H9 (cell line): Measurements from ENCODE around the gene AP4E1. TPM values are rescaled to one million over a fixed set of nuclear protein-coding genes. Genes with fewer than 3 reads are reported as not detected.

Source experiments
- DNase-seq: peaks from one replicate; pipeline ENCODE4 v3.0.0-alpha.2; 2017
- H2AFZ ChIP-seq: one replicate; pipeline ENCODE4 v1.6.1; 2013; ENCODE audit warnings: mild to moderate bottlenecking, low read length, control low read depth, moderate library complexity
- H2AK5ac ChIP-seq: 2 replicates; pipeline ENCODE4 v1.6.1; 2013; ENCODE audit warnings: low read length, control low read depth, mixed read lengths; ENCODE audit not compliant: insufficient read length
- H2BK120ac ChIP-seq: one replicate; pipeline ENCODE4 v1.6.1; 2013; ENCODE audit warnings: low read depth, mild to moderate bottlenecking, low read length, control low read depth, inconsistent platforms; ENCODE audit not compliant: poor library complexity, severe bottlenecking
- H2BK12ac ChIP-seq: 2 replicates; pipeline ENCODE4 v1.6.1; 2013; ENCODE audit warnings: low read length, control low read depth, mixed read lengths, low read depth; ENCODE audit not compliant: insufficient read length
- H2BK15ac ChIP-seq: 2 replicates; pipeline ENCODE4 v1.6.1; 2013; ENCODE audit warnings: low read depth, low read length, control low read depth
- H2BK20ac ChIP-seq: one replicate; pipeline ENCODE4 v1.6.1; 2013; ENCODE audit warnings: low read depth, mild to moderate bottlenecking, low read length, control low read depth, inconsistent platforms; ENCODE audit not compliant: poor library complexity, severe bottlenecking
- H2BK5ac ChIP-seq: 2 replicates; pipeline ENCODE4 v1.6.1; 2013; ENCODE audit warnings: low read length, control low read depth, mixed read lengths; ENCODE audit not compliant: insufficient read length
- H3K14ac ChIP-seq: 2 replicates; pipeline ENCODE4 v1.6.1; 2013; ENCODE audit warnings: low read length, control low read depth; ENCODE audit not compliant: insufficient read depth
- H3K18ac ChIP-seq: 2 replicates; pipeline ENCODE4 v1.6.1; 2013; ENCODE audit warnings: low read depth, mild to moderate bottlenecking, mixed read lengths, low read length, control low read depth; ENCODE audit not compliant: insufficient read length
- H3K23ac ChIP-seq: 2 replicates; pipeline ENCODE4 v1.6.1; 2013; ENCODE audit warnings: low read length, control low read depth, mixed read lengths, low read depth; ENCODE audit not compliant: insufficient read length
- H3K23me2 ChIP-seq: 2 replicates; pipeline ENCODE4 v1.6.1; 2013; ENCODE audit warnings: low read depth, mild to moderate bottlenecking, mixed read lengths, low read length, control low read depth; ENCODE audit not compliant: insufficient read length, poor library complexity, severe bottlenecking
- H3K27ac ChIP-seq: 2 replicates; pipeline ENCODE4 v1.5.1; 2013; ENCODE audit warnings: low read length, control low read depth, mixed read lengths, low read depth; ENCODE audit not compliant: insufficient read length
- H3K27me3 ChIP-seq: 2 replicates; pipeline ENCODE4 v1.6.1; 2013; ENCODE audit warnings: low read length, control low read depth, inconsistent platforms; ENCODE audit not compliant: insufficient read depth
- H3K4ac ChIP-seq: 2 replicates; pipeline ENCODE4 v1.6.1; 2013; ENCODE audit warnings: low read depth, mild to moderate bottlenecking, control low read depth, inconsistent platforms, low read length, moderate library complexity
- H3K4me1 ChIP-seq: 2 replicates; pipeline ENCODE4 v1.6.1; 2013; ENCODE audit warnings: low read length, control low read depth, inconsistent platforms; ENCODE audit not compliant: insufficient read depth
- H3K4me2 ChIP-seq: 2 replicates; pipeline ENCODE4 v1.6.1; 2013; ENCODE audit warnings: low read length, control low read depth, mixed read lengths; ENCODE audit not compliant: insufficient read length, insufficient read depth
- H3K56ac ChIP-seq: 2 replicates; pipeline ENCODE4 v1.6.1; 2013; ENCODE audit warnings: low read depth, mild to moderate bottlenecking, mixed read lengths, low read length, control low read depth; ENCODE audit not compliant: insufficient read length
- H3K79me1 ChIP-seq: 2 replicates; pipeline ENCODE4 v1.6.1; 2013; ENCODE audit warnings: low read depth, mild to moderate bottlenecking, moderate library complexity, low read length, control low read depth, inconsistent platforms; ENCODE audit not compliant: insufficient read depth, poor library complexity, severe bottlenecking
- H3K79me2 ChIP-seq: 2 replicates; pipeline ENCODE4 v1.6.1; 2013; ENCODE audit warnings: low read length, control low read depth, inconsistent platforms; ENCODE audit not compliant: insufficient read depth
- H3K9ac ChIP-seq: 2 replicates; pipeline ENCODE4 v1.6.1; 2013; ENCODE audit warnings: low read length, control low read depth, mixed read lengths; ENCODE audit not compliant: insufficient read length; ENCODE audit errors: extremely low read depth
- H3K9me3 ChIP-seq: one replicate; pipeline ENCODE4 v1.6.1; 2013; ENCODE audit warnings: low read depth, low read length, inconsistent platforms; ENCODE audit not compliant: control insufficient read depth
- H3T11ph ChIP-seq: one replicate; pipeline ENCODE4 v1.6.1; 2013; ENCODE audit warnings: mild to moderate bottlenecking, low read length, control low read depth, inconsistent platforms
- H4K20me1 ChIP-seq: one replicate; pipeline ENCODE4 v1.6.1; 2013; ENCODE audit not compliant: control insufficient read depth, insufficient read length, insufficient read depth
- H4K5ac ChIP-seq: 2 replicates; pipeline ENCODE4 v1.6.1; 2013; ENCODE audit warnings: low read depth, mild to moderate bottlenecking, mixed read lengths, low read length, control low read depth; ENCODE audit not compliant: insufficient read length
- H4K8ac ChIP-seq: replicated peaks from 2 replicates; pipeline ENCODE4 v1.6.1; 2013; ENCODE audit warnings: low read length, control low read depth, mixed read lengths, low read depth; ENCODE audit not compliant: insufficient read length
- H4K91ac ChIP-seq: 2 replicates; pipeline ENCODE4 v1.6.1; 2013; ENCODE audit warnings: low read depth, mild to moderate bottlenecking, moderate library complexity, mixed read lengths, low read length, control low read depth; ENCODE audit not compliant: insufficient read length
- H3K27ac Mint-ChIP-seq, 3 experiments: 2 replicates in 2 of 3; 3 replicates in 1 of 3; pipeline ENCODE4 v1.8.0; 2020 to 2021; ENCODE audit warnings: mixed read lengths in 3 of 3, mild to moderate bottlenecking in 1 of 3, moderate library complexity in 1 of 3
- H3K27me3 Mint-ChIP-seq: 2 replicates; pipeline ENCODE4 v1.8.0; 2021; ENCODE audit warnings: low read depth, mild to moderate bottlenecking, moderate library complexity, mixed read lengths
- H3K36me3 Mint-ChIP-seq, 3 experiments: 2 replicates in 2 of 3; 3 replicates in 1 of 3; pipeline ENCODE4 v1.8.0; 2020 to 2021; ENCODE audit warnings: low read depth in 3 of 3, mixed read lengths in 3 of 3; ENCODE audit not compliant: insufficient read depth in 1 of 3
- H3K4me1 Mint-ChIP-seq, 2 experiments: 2 replicates each; pipeline ENCODE4 v1.8.0; 2020; ENCODE audit warnings: mixed read lengths in 2 of 2
- H3K4me3 Mint-ChIP-seq, 2 experiments: 2 replicates in 1 of 2; 3 replicates in 1 of 2; pipeline ENCODE4 v1.8.0; 2020 to 2021; ENCODE audit warnings: mild to moderate bottlenecking in 2 of 2, mixed read lengths in 2 of 2, moderate library complexity in 1 of 2
- H3K9me3 Mint-ChIP-seq, 2 experiments: 2 replicates in 1 of 2; 3 replicates in 1 of 2; pipeline ENCODE4 v1.8.0; 2020; ENCODE audit warnings: mild to moderate bottlenecking in 2 of 2, mixed read lengths in 2 of 2, moderate library complexity in 1 of 2
- CTCF ChIP-seq: fragments of 200-600 bp; sonication (generic); conservative IDR thresholded peaks from 3 replicates; pipeline ENCODE4 v1.8.0; 2021; ENCODE audit warnings: antibody characterized with exemption, mild to moderate bottlenecking
- WGBS: extraction: QIAGEN DNeasy Blood & Tissue Kit; methylation state at CpG from one replicate; pipeline ENCODE4 v1.1.7; 2013; ENCODE audit warnings: missing lambda C conversion rate, low lambda C conversion rate, mixed read lengths; ENCODE audit not compliant: insufficient read length; ENCODE audit errors: extremely low coverage; 5-methylcytosine and 5-hydroxymethylcytosine counted together
- total RNA-seq: library from RNA; stranded (reverse); gene quantifications from 2 replicates; pipeline ENCODE4 v1.2.1, GENCODE V29; 2021

The AP4E1 gene
- total RNA-seq, 1 experiment from 2014 or later = 13.8 TPM

- no peak overlapping the region for H2AFZ ChIP-seq
- no peaks in the 10 kb centered on the region for H3K36me3 Mint-ChIP-seq
- H3K27me3 Mint-ChIP-seq = 0 out of 2 replicates have a peak, but pooled peaks cover 2% of the 10 kb centered on the region
- no peak overlapping the region for H3K23ac ChIP-seq
- H3K23me2 ChIP-seq = no peaks in the 10 kb centered on the region
- H3K14ac ChIP-seq = no peak overlapping the region
- no peak overlapping the region for H2BK5ac ChIP-seq
- WGBS = no CpG with 5 or more reads among the region's 1 CpG
- no peaks in the 10 kb centered on the region; the same call in 1 of the 2 replicates for H3K4me1 ChIP-seq
- no peak overlapping the region for H3K4ac ChIP-seq
- H3K79me2 ChIP-seq = no peaks in the 10 kb centered on the region
- H2AK5ac ChIP-seq = no peak overlapping the region
- H3K27ac ChIP-seq = no peak overlapping the region
- H4K5ac ChIP-seq = no peak overlapping the region
- no peak overlapping the region for H3K4me2 ChIP-seq
- H3K4me1 Mint-ChIP-seq = peaks cover 0 to 7% of the 10 kb centered on the region in 2 experiments
- no peaks in the 10 kb centered on the region for H3K9me3 Mint-ChIP-seq
- H2BK120ac ChIP-seq = no peak overlapping the region
- no peak overlapping the region for H2BK20ac ChIP-seq
- H3K9me3 ChIP-seq = no peaks in the 10 kb centered on the region
- H3K27ac Mint-ChIP-seq = no peak overlapping the region
- DNase-seq = no peak
- no peak overlapping the region for H4K8ac ChIP-seq
- H3K79me1 ChIP-seq = no peaks in the 10 kb centered on the region
- no peak overlapping the region for H3K9ac ChIP-seq
- H3K27me3 ChIP-seq = no peaks in the 10 kb centered on the region
- no peak overlapping the region for H4K91ac ChIP-seq
- no peak overlapping the region for H2BK15ac ChIP-seq
- no peak for TF ChIP-seq CTCF
- H2BK12ac ChIP-seq = no peak overlapping the region
- H3K4me3 Mint-ChIP-seq = no peak overlapping the region
- no peak overlapping the region for H3K56ac ChIP-seq
- no peak overlapping the region for H3T11ph ChIP-seq
- H4K20me1 ChIP-seq = no peaks in the 10 kb centered on the region
- H3K18ac ChIP-seq = no peak overlapping the region
Measured at GRCh38 chr15:50871832-50872231, 36.7 kb upstream of the AP4E1 start.
